ENCODE data around the gene CFAP126.

GRCh38 chr1:161404051-161404597, 36.4 kb upstream of the CFAP126 start:
- TF ChIP-seq CTCF (IDR thresholded peaks at IDR 0.05) (no peak), POLR2A (IDR thresholded peaks at IDR 0.05) (no peak)
